SK-N-SH (cell line): ENCODE results near the gene FCHO1.

Source experiments
- CTCF ChIP-seq: fragments of 200-600 bp; sonication (generic); IDR thresholded peaks from 2 replicates; pipeline ENCODE4 v1.6.1; 2017; ENCODE audit warnings: antibody characterized with exemption, mild to moderate bottlenecking, moderate library complexity
- EZH2phosphoT487 ChIP-seq: fragments of 200-600 bp; sonication (generic); IDR thresholded peaks from 2 replicates; pipeline ENCODE4 v1.6.1; 2017; ENCODE audit warnings: low read depth, mixed run types, mild to moderate bottlenecking, antibody characterized with exemption, moderate library complexity, borderline replicate concordance
- POLR2AphosphoS5 ChIP-seq: IDR thresholded peaks from 2 replicates; pipeline ENCODE4 v1.6.1; 2012; ENCODE audit warnings: low read depth, low read length
- SMC3 ChIP-seq: IDR thresholded peaks from 2 replicates; pipeline ENCODE4 v1.6.1; 2012; ENCODE audit warnings: low read depth, low read length, improper control_type of control experiment
- TAF1 ChIP-seq: IDR thresholded peaks from 2 replicates; pipeline ENCODE4 v1.6.1; 2012; ENCODE audit warnings: low read depth, mild to moderate bottlenecking, low read length, moderate library complexity, borderline replicate concordance
- TF ChIP-seq, protein P1 (sequence below): IDR thresholded peaks from 2 replicates; pipeline ENCODE4 v1.6.1; 2012; ENCODE audit warnings: mild to moderate bottlenecking, low read depth, low read length, moderate library complexity

DNA sequence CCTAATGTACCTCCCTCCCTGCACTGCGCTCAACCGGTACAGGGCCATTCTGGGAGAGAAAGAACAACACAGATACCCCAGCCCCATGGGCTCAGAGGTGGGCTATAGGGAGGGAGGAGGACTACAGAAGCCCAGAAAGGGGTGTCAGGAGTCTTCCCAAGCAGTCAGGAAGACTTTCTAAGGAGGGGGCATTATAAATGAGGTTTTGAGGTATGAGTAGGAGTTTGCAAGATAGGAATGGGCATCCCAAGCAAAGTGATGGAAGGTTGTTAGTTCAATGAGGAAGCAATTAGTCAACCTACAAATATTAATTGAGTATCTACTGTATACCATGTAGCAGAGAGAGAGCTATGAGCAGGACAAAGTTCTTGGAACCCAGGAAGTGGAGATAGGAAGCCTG, 37.4 kb downstream of the FCHO1 start:
- TF ChIP-seq TAF1, result no peak
- no peak for TF ChIP-seq CTCF
- no peak for TF ChIP-seq POLR2AphosphoS5
- TF ChIP-seq EZH2phosphoT487, result no peak
- no peak for TF ChIP-seq SMC3
- TF ChIP-seq, protein P1, sequence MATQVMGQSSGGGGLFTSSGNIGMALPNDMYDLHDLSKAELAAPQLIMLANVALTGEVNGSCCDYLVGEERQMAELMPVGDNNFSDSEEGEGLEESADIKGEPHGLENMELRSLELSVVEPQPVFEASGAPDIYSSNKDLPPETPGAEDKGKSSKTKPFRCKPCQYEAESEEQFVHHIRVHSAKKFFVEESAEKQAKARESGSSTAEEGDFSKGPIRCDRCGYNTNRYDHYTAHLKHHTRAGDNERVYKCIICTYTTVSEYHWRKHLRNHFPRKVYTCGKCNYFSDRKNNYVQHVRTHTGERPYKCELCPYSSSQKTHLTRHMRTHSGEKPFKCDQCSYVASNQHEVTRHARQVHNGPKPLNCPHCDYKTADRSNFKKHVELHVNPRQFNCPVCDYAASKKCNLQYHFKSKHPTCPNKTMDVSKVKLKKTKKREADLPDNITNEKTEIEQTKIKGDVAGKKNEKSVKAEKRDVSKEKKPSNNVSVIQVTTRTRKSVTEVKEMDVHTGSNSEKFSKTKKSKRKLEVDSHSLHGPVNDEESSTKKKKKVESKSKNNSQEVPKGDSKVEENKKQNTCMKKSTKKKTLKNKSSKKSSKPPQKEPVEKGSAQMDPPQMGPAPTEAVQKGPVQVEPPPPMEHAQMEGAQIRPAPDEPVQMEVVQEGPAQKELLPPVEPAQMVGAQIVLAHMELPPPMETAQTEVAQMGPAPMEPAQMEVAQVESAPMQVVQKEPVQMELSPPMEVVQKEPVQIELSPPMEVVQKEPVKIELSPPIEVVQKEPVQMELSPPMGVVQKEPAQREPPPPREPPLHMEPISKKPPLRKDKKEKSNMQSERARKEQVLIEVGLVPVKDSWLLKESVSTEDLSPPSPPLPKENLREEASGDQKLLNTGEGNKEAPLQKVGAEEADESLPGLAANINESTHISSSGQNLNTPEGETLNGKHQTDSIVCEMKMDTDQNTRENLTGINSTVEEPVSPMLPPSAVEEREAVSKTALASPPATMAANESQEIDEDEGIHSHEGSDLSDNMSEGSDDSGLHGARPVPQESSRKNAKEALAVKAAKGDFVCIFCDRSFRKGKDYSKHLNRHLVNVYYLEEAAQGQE, result no peak
